ENCODE measurements around the gene PEA15. TPM values are rescaled to one million over a fixed set of nuclear protein-coding genes. Genes with fewer than 3 reads are reported as not detected.

Gene PEA15
- total RNA-seq, 1 experiment from 2014 or later = 183 TPM

DNA sequence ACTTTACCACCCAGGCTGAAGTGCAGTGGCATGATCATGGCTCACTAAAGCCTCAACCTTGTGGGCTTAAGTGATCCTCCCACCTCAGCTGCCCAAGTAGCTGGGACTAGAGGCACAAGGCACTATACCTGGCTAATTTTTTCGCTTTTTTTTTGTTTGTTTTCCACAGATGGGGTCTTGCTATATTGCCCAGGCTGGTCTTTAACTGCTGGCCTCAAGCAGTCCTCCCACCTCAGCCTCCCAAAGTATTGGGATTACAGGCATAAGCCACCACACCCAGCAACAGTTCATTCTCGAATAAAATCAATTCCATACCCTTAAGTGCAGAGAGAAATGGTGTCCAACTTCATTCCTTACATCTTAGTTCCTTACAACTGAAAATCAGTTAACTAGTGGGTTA lies 32.4 kb downstream of the PEA15 start:
- CTCF ChIA-PET = interaction anchor here (1.4 to 11.9 kb wide), 5 partner anchors 12 to 137 kb away, joined by 3 to 103 read pairs (median 32); no protein-coding TSS in a partner anchor
- peaks cover 95% of the 10 kb centered on the region for H3K36me3 Mint-ChIP-seq (ENCODE audit: insufficient read depth, unreplicated experiment)

DNA sequence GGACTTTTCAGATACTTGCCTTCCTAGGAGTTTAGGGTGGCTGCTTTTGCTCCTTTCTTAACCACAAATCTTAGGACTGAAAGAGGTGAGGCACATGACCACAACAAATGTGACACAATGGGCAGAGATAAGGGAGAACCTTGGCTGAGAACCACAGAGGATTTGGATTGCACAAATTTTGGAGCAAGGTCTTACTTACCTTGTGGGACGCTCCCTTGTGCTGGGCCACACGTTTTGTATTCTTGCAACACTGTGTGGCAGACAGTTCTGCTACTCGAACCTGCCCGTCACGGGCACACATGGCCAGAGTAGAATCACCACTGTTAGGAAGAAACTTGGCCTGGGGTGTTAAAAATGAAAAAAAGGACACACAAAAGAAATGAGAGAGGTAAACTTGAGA lies 33.2 kb downstream of the PEA15 start:
- H3K27me3 Mint-ChIP-seq (ENCODE audit: insufficient read depth, unreplicated experiment) = no peaks in the 10 kb centered on the region
- ChIA-PET CTCF (interaction anchor here (0.5 to 11.9 kb wide), 13 partner anchors 10 to 388 kb away, joined by 3 to 103 read pairs (median 7); no protein-coding TSS in a partner anchor), POLR2A (interaction anchor here (1.0 to 1.6 kb wide), 5 partner anchors 13 to 50 kb away, joined by 3 to 6 read pairs (median 6); partner anchors contain the start of gene PEX19)
- no peaks in the 10 kb centered on the region for H3K9me3 Mint-ChIP-seq (ENCODE audit: unreplicated experiment)
- peaks cover 95% of the 10 kb centered on the region for H3K36me3 Mint-ChIP-seq (ENCODE audit: insufficient read depth, unreplicated experiment)
- no peak for DNase-seq (ENCODE audit: unreplicated experiment)
- TF ChIP-seq, protein P1, sequence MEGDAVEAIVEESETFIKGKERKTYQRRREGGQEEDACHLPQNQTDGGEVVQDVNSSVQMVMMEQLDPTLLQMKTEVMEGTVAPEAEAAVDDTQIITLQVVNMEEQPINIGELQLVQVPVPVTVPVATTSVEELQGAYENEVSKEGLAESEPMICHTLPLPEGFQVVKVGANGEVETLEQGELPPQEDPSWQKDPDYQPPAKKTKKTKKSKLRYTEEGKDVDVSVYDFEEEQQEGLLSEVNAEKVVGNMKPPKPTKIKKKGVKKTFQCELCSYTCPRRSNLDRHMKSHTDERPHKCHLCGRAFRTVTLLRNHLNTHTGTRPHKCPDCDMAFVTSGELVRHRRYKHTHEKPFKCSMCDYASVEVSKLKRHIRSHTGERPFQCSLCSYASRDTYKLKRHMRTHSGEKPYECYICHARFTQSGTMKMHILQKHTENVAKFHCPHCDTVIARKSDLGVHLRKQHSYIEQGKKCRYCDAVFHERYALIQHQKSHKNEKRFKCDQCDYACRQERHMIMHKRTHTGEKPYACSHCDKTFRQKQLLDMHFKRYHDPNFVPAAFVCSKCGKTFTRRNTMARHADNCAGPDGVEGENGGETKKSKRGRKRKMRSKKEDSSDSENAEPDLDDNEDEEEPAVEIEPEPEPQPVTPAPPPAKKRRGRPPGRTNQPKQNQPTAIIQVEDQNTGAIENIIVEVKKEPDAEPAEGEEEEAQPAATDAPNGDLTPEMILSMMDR (IDR thresholded peaks at IDR 0.05; ENCODE audit: unreplicated experiment) = no peak
- BruUV-seq (replicated peaks) = no TSS peak
- H3K4me3 Mint-ChIP-seq (ENCODE audit: unreplicated experiment) = no peak overlapping the region
- H3K27ac Mint-ChIP-seq (ENCODE audit: low read depth, unreplicated experiment) = peak overlapping the region; percentile 39
- peaks cover 6% of the 10 kb centered on the region for H3K4me1 Mint-ChIP-seq (ENCODE audit: insufficient read depth, unreplicated experiment)
- intact Hi-C loops (cut with micrococcal nuclease) = no loop called here

More for the DNA sequence above, 32.4 kb downstream of the PEA15 start:
- TF ChIP-seq, protein P1 (IDR thresholded peaks at IDR 0.05; ENCODE audit: unreplicated experiment) = no peak
- Mint-ChIP-seq H3K4me1 (ENCODE audit: insufficient read depth, unreplicated experiment) (peaks cover 6% of the 10 kb centered on the region), H3K9me3 (ENCODE audit: unreplicated experiment) (no peaks in the 10 kb centered on the region), H3K27me3 (ENCODE audit: insufficient read depth, unreplicated experiment) (no peaks in the 10 kb centered on the region), H3K4me3 (ENCODE audit: unreplicated experiment) (no peak overlapping the region), H3K27ac (ENCODE audit: low read depth, unreplicated experiment) (peak overlapping the region; percentile 39)
- POLR2A ChIA-PET = no interaction called here
- intact Hi-C loops (cut with micrococcal nuclease) = no loop called here
- no TSS peak for BruUV-seq (replicated peaks)
- no peak for DNase-seq (ENCODE audit: unreplicated experiment)

DNA sequence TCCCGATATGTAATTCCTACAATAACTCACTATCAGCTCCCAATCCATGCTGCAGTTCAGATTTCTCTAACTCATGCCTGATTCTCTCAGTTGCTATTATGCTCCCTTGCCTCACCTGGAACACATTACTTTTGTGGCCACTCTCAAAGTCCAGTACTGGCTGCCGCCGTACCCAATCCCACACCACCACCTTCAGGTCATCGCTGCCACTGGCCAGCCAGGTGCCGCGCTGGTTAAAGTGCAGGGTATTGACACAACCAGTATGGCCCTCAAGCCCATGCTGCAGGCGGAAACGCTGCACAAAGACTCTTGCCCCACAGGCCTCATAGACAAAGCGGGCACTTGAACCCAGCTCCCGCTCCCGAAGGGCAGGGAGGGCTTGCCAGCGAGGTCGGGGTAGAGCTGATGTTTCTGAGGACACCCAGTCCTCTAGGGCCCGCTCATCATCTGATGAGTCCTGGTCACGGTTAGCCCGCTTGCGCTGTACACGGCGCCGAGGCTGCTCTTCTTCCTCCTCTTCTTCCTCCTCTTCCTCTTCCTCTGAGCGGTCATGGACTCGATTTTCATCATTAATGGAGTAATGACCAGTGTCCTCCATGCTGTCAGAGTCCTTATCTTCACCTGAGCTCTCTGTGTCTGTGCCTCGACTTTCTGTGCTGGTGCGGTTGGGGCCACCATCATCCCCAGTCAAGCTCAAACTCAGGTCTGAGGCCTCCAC lies 34.6 kb downstream of the PEA15 start:
- peaks cover 95% of the 10 kb centered on the region for H3K36me3 Mint-ChIP-seq (ENCODE audit: insufficient read depth, unreplicated experiment)
- DNase-seq (ENCODE audit: unreplicated experiment) = no peak
- intact Hi-C loops (cut with micrococcal nuclease) = no loop called here
- no peaks in the 10 kb centered on the region for H3K9me3 Mint-ChIP-seq (ENCODE audit: unreplicated experiment)
- no peaks in the 10 kb centered on the region for H3K27me3 Mint-ChIP-seq (ENCODE audit: insufficient read depth, unreplicated experiment)
- ChIA-PET CTCF (interaction anchor here (0.6 to 11.9 kb wide), 15 partner anchors 8 to 369 kb away, joined by 3 to 103 read pairs (median 3); no protein-coding TSS in a partner anchor), POLR2A (interaction anchor here (0.6 to 1.6 kb wide), 7 partner anchors 10 to 285 kb away, joined by 3 to 6 read pairs (median 5); partner anchors contain the start of gene PEX19)
- no peak overlapping the region for H3K4me3 Mint-ChIP-seq (ENCODE audit: unreplicated experiment)
- H3K27ac Mint-ChIP-seq (ENCODE audit: low read depth, unreplicated experiment) = peak overlapping the region; percentile 1
- peaks cover 6% of the 10 kb centered on the region for H3K4me1 Mint-ChIP-seq (ENCODE audit: insufficient read depth, unreplicated experiment)
- TF ChIP-seq, protein P1 (IDR thresholded peaks at IDR 0.05; ENCODE audit: unreplicated experiment) = no peak
- BruUV-seq (replicated peaks) = TSS peak; percentile 50

DNA sequence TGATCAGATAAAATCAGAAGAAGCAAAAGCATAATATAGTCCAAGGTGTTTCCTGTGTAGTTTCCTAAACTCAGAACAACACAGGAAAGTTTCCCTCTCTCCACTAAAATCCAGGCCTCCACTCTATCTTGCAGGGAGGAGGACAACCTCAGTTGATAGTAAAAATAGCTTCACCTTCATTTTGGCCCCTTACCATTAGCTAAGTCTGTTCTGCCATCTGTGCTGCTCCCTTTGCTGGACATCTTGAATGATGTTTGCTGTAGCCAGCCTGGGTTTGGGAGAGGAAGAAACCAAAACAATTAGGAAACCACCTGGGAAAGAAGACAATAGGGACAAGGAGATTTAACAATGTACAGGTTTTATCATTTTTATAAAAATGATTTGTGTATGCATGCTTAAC lies 38.6 kb downstream of the PEA15 start:
- TF ChIP-seq, protein P1 (IDR thresholded peaks at IDR 0.05; ENCODE audit: unreplicated experiment) = no peak
- POLR2A ChIA-PET = interaction anchor here (0.6 to 9.6 kb wide), 7 partner anchors 9 to 52 kb away, joined by 3 to 51 read pairs (median 5); partner anchors contain the start of gene DCAF8
- no peak overlapping the region for H3K27ac Mint-ChIP-seq (ENCODE audit: low read depth, unreplicated experiment)
- H3K36me3 Mint-ChIP-seq (ENCODE audit: insufficient read depth, unreplicated experiment) = peaks cover 67% of the 10 kb centered on the region
- peaks cover 7% of the 10 kb centered on the region for H3K4me1 Mint-ChIP-seq (ENCODE audit: insufficient read depth, unreplicated experiment)
- intact Hi-C loops (cut with micrococcal nuclease) = no loop called here
- no peak overlapping the region for H3K4me3 Mint-ChIP-seq (ENCODE audit: unreplicated experiment)
- H3K9me3 Mint-ChIP-seq (ENCODE audit: unreplicated experiment) = no peaks in the 10 kb centered on the region
- DNase-seq (ENCODE audit: unreplicated experiment) = no peak
- no peaks in the 10 kb centered on the region for H3K27me3 Mint-ChIP-seq (ENCODE audit: insufficient read depth, unreplicated experiment)
- no TSS peak for BruUV-seq (replicated peaks)
- CTCF ChIA-PET = interaction anchor here (0.6 to 11.9 kb wide), 17 partner anchors 9 to 212 kb away, joined by 3 to 103 read pairs (median 10); partner anchors contain the start of genes CASQ1 and PIGM

Measured in MCF 10A (cell line).